SK-N-SH (cell line): ENCODE data around the gene SORBS1.

Experiments
- EP300 ChIP-seq, 2 experiments: IDR thresholded peaks; 2 replicates each; pipeline versions ENCODE4 v1.4.0 to v1.6.1; 2012; ENCODE audit warnings: borderline replicate concordance in 1 of 2, low read depth in 1 of 2, low read length in 1 of 2
- RAD21 ChIP-seq: IDR thresholded peaks from 2 replicates; pipeline ENCODE4 v1.6.1; 2012; ENCODE audit warnings: mild to moderate bottlenecking, low read length
- RFX5 ChIP-seq: IDR thresholded peaks from 2 replicates; pipeline ENCODE4 v1.6.1; 2012; ENCODE audit warnings: mild to moderate bottlenecking, improper control_type of control experiment, low read length
- TAF1 ChIP-seq: IDR thresholded peaks from 2 replicates; pipeline ENCODE4 v1.6.1; 2012; ENCODE audit warnings: low read depth, mild to moderate bottlenecking, low read length, moderate library complexity, borderline replicate concordance
- YY1 ChIP-seq: IDR thresholded peaks from 2 replicates; pipeline ENCODE4 v1.4.0; 2012; ENCODE audit warnings: low read depth, mild to moderate bottlenecking
- TF ChIP-seq, protein P1 (sequence below): fragments of 200-600 bp; sonication (generic); IDR thresholded peaks from 2 replicates; pipeline ENCODE4 v1.6.1; 2017; ENCODE audit warnings: antibody characterized with exemption, mild to moderate bottlenecking, moderate library complexity
- TF ChIP-seq, protein P2 (sequence below): IDR thresholded peaks from 2 replicates; pipeline ENCODE4 v1.4.0; 2012; ENCODE audit warnings: low read depth

DNA sequence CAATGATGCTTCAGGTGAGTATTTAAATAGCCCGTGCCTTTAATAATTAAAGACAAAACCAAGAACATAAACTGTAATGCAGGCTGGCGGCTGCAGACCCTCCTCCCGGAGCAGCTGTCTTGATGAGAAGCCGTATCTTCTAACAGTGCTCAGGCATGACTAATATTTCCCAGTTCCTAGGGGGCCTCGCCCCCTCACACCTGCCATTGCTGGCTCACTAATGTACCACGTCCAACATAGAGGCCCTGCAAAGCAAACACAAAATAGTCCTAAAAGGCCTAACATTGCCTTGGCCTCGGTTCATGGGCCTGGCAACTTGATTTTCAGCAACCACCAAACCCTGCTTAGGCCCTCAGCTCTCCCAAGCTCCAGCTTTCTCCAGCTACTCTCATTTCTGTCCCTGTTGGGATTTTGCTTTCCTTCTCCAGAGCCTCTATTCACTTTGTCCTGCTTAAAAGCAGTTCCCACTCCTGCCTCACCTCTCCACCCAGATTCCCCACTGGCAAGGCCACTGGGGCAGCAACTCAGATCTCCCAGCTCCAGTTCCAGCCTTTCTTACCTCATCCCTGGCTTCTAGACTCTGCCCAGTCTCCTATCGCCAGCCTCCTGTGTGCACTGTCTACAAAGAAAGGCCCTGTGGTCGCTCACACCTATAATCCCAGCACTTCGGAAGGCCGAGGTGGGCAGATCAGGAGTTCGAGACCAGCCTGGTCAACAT is 16.2 kb downstream of the SORBS1 start:
- TF ChIP-seq RFX5 = no peak
- no peak for TF ChIP-seq YY1
- TF ChIP-seq, protein P1, sequence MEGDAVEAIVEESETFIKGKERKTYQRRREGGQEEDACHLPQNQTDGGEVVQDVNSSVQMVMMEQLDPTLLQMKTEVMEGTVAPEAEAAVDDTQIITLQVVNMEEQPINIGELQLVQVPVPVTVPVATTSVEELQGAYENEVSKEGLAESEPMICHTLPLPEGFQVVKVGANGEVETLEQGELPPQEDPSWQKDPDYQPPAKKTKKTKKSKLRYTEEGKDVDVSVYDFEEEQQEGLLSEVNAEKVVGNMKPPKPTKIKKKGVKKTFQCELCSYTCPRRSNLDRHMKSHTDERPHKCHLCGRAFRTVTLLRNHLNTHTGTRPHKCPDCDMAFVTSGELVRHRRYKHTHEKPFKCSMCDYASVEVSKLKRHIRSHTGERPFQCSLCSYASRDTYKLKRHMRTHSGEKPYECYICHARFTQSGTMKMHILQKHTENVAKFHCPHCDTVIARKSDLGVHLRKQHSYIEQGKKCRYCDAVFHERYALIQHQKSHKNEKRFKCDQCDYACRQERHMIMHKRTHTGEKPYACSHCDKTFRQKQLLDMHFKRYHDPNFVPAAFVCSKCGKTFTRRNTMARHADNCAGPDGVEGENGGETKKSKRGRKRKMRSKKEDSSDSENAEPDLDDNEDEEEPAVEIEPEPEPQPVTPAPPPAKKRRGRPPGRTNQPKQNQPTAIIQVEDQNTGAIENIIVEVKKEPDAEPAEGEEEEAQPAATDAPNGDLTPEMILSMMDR = no peak
- TF ChIP-seq, protein P2, sequence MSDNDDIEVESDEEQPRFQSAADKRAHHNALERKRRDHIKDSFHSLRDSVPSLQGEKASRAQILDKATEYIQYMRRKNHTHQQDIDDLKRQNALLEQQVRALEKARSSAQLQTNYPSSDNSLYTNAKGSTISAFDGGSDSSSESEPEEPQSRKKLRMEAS = no peak
- no peak for TF ChIP-seq RAD21
- TF ChIP-seq TAF1 = no peak
- no peak for TF ChIP-seq EP300 (IDR thresholded peaks at IDR 0.05; ENCODE audit: borderline replicate concordance in 1 of 2, low read depth in 1 of 2, low read length in 1 of 2)
